ENCODE data around the gene SORCS2. TPM values are rescaled to one million over a fixed set of nuclear protein-coding genes. Genes with fewer than 3 reads are reported as not detected.

Gene SORCS2
- total RNA-seq, 3 donors from 2014 or later, result 0.66 to 1.3 (median 0.80) TPM

GRCh38 chr4:7369511-7369910 lies 177.2 kb downstream of the SORCS2 start:
- intact Hi-C loops (cut with DNase I; ENCODE audit: low total_unique reads), result no loop called here
- no peak for DNase-seq (ENCODE audit: low spot score in 2 of 2)
- H3K36me3 ChIP-seq, result no peaks in the 10 kb centered on the region

GRCh38 chr4:7370038-7370437 lies 177.7 kb downstream of the SORCS2 start:
- Histone ChIP-seq H3K9me3 (no peaks in the 10 kb centered on the region), H3K36me3 (no peaks in the 10 kb centered on the region), H3K4me3 (no peak overlapping the region), H3K4me1 (no peaks in the 10 kb centered on the region), H3K27ac (no peak overlapping the region), H3K27me3 (peaks cover 0 to 48% of the 10 kb centered on the region in 2 donors)
- DNase-seq (ENCODE audit: low spot score in 2 of 2), result no peak
- intact Hi-C loops (cut with DNase I; ENCODE audit: low total_unique reads), result no loop called here
- TF ChIP-seq POLR2AphosphoS5 (IDR thresholded peaks at IDR 0.05), result no peak
- TF ChIP-seq CTCF (IDR thresholded peaks at IDR 0.05), result no peak
- TF ChIP-seq POLR2A (IDR thresholded peaks at IDR 0.05), result no peak

More at GRCh38 chr4:7369511-7369910, 177.2 kb downstream of the SORCS2 start:
- no peak overlapping the region for H3K4me3 ChIP-seq
- H3K9me3 ChIP-seq, result no peaks in the 10 kb centered on the region
- peaks cover 0 to 48% of the 10 kb centered on the region in 2 donors for H3K27me3 ChIP-seq
- no peak for TF ChIP-seq POLR2AphosphoS5 (IDR thresholded peaks at IDR 0.05)
- TF ChIP-seq CTCF (IDR thresholded peaks at IDR 0.05), result no peak
- no peak for TF ChIP-seq POLR2A (IDR thresholded peaks at IDR 0.05)
- no peaks in the 10 kb centered on the region for H3K4me1 ChIP-seq
- no peak overlapping the region for H3K27ac ChIP-seq

GRCh38 chr4:7371210-7371941 lies 179.0 kb downstream of the SORCS2 start:
- Histone ChIP-seq H3K4me3 (peak overlapping the region in 1 of 3 donors; percentile 19), H3K4me1 (no peaks in the 10 kb centered on the region), H3K27ac (no peak overlapping the region), H3K36me3 (no peaks in the 10 kb centered on the region), H3K27me3 (peaks cover 0 to 47% of the 10 kb centered on the region in 2 donors), H3K9me3 (no peaks in the 10 kb centered on the region)
- intact Hi-C loops (cut with DNase I; ENCODE audit: low total_unique reads), result no loop called here
- no peak for DNase-seq (ENCODE audit: low spot score in 2 of 2)
- TF ChIP-seq POLR2A (IDR thresholded peaks at IDR 0.05), result no peak
- no peak for TF ChIP-seq POLR2AphosphoS5 (IDR thresholded peaks at IDR 0.05)
- no peak for TF ChIP-seq CTCF (IDR thresholded peaks at IDR 0.05)

GRCh38 chr4:7372673-7373072 lies 180.3 kb downstream of the SORCS2 start:
- H3K27me3 ChIP-seq, result peaks cover 0 to 34% of the 10 kb centered on the region in 2 donors
- no peaks in the 10 kb centered on the region for H3K36me3 ChIP-seq
- intact Hi-C loops (cut with DNase I; ENCODE audit: low total_unique reads), result no loop called here

More at GRCh38 chr4:7372673-7373072, 180.3 kb downstream of the SORCS2 start:
- no peak for DNase-seq (ENCODE audit: low spot score in 2 of 2)
- H3K4me1 ChIP-seq, result no peaks in the 10 kb centered on the region
- H3K9me3 ChIP-seq, result no peaks in the 10 kb centered on the region
- no peak for TF ChIP-seq POLR2AphosphoS5 (IDR thresholded peaks at IDR 0.05)
- TF ChIP-seq POLR2A (IDR thresholded peaks at IDR 0.05), result no peak
- TF ChIP-seq CTCF (IDR thresholded peaks at IDR 0.05), result no peak
- H3K27ac ChIP-seq, result no peak overlapping the region
- H3K4me3 ChIP-seq, result no peak overlapping the region

All from breast epithelium (tissue), 4 donors.